SK-N-SH treated with all-trans-retinoic acid at 6 μM for 48 hours (cell line): ENCODE data around the gene MDM4.

Source experiments
- ATAC-seq: fragments of 200-7000 bp; cut with Tn5 transposase; 3 replicates; pipeline ENCODE4 v1.9.1; 2020; ENCODE audit warnings: mild to moderate bottlenecking, moderate library complexity
- ARNTL ChIP-seq: fragments of 450-650 bp; formaldehyde crosslinking; IDR thresholded peaks from 2 replicates; pipeline ENCODE4 v1.5.0; 2020; ENCODE audit warnings: low read depth, mild to moderate bottlenecking, moderate library complexity, borderline replicate concordance
- BACH2 ChIP-seq: fragments of 250-450 bp; sonication (Bioruptor Pico); IDR thresholded peaks from 2 replicates; pipeline ENCODE4 v1.9.0; 2021; ENCODE audit warnings: mild to moderate bottlenecking, borderline replicate concordance
- CSDC2 ChIP-seq: fragments of 250-450 bp; sonication (Bioruptor Pico); IDR thresholded peaks from 2 replicates; pipeline ENCODE4 v1.5.0; 2020; ENCODE audit warnings: mild to moderate bottlenecking, moderate library complexity
- ESRRG ChIP-seq: fragments of 250-450 bp; sonication (Bioruptor Pico); IDR thresholded peaks from 2 replicates; pipeline ENCODE4 v1.6.1; 2021; ENCODE audit warnings: mild to moderate bottlenecking
- GLIS3 ChIP-seq: fragments of 250-450 bp; sonication (Bioruptor Pico); IDR thresholded peaks from 2 replicates; pipeline ENCODE4 v1.5.0; 2020; ENCODE audit warnings: mild to moderate bottlenecking, moderate library complexity
- ISL1 ChIP-seq: fragments of 250-450 bp; sonication (Bioruptor Pico); IDR thresholded peaks from 2 replicates; pipeline ENCODE4 v2.1.2; 2022; ENCODE audit warnings: mild to moderate bottlenecking, moderate library complexity
- OSR1 ChIP-seq: fragments of 250-450 bp; sonication (Bioruptor Pico); IDR thresholded peaks from 2 replicates; pipeline ENCODE4 v1.8.0; 2022; ENCODE audit warnings: moderate library complexity, mild to moderate bottlenecking, inconsistent platforms
- PPARA ChIP-seq: fragments of 250-450 bp; sonication (Bioruptor Pico); IDR thresholded peaks from 2 replicates; pipeline ENCODE4 v1.5.0; 2020; ENCODE audit warnings: mild to moderate bottlenecking, borderline replicate concordance
- RARB ChIP-seq: fragments of 250-450 bp; sonication (Bioruptor Pico); IDR thresholded peaks from 2 replicates; pipeline ENCODE4 v1.8.0; 2021; ENCODE audit warnings: mild to moderate bottlenecking, moderate library complexity
- SNAI2 ChIP-seq: fragments of 250-450 bp; sonication (Bioruptor Pico); IDR thresholded peaks from 2 replicates; pipeline ENCODE4 v1.5.0; 2020; ENCODE audit warnings: mild to moderate bottlenecking, moderate library complexity
- TCF4 ChIP-seq: fragments of 250-450 bp; sonication (Bioruptor Pico); IDR thresholded peaks from 2 replicates; pipeline ENCODE4 v1.8.0; 2021; ENCODE audit warnings: mild to moderate bottlenecking, moderate library complexity, borderline replicate concordance
- TOX ChIP-seq: fragments of 250-450 bp; sonication (Bioruptor Pico); IDR thresholded peaks from 2 replicates; pipeline ENCODE4 v1.8.0; 2021; ENCODE audit warnings: mild to moderate bottlenecking, moderate library complexity, borderline replicate concordance
- ZC3H10 ChIP-seq: fragments of 250-450 bp; sonication (Bioruptor Pico); IDR thresholded peaks from 2 replicates; pipeline ENCODE4 v1.5.1; 2021; ENCODE audit warnings: mild to moderate bottlenecking, moderate library complexity
- ZFP3 ChIP-seq: fragments of 250-450 bp; sonication (Bioruptor Pico); IDR thresholded peaks from 2 replicates; pipeline ENCODE4 v1.5.0; 2020; ENCODE audit warnings: mild to moderate bottlenecking, moderate library complexity
- ZFP30 ChIP-seq: fragments of 450-650 bp; formaldehyde crosslinking; IDR thresholded peaks from 2 replicates; pipeline ENCODE4 v1.5.0; 2022; ENCODE audit warnings: mild to moderate bottlenecking, moderate library complexity
- ZNF565 ChIP-seq: fragments of 450-650 bp; formaldehyde crosslinking; conservative IDR thresholded peaks from 2 replicates; pipeline ENCODE4 v1.5.0; 2020; ENCODE audit warnings: low read depth, mild to moderate bottlenecking, moderate library complexity
- ZNF70 ChIP-seq: fragments of 450-650 bp; formaldehyde crosslinking; IDR thresholded peaks from 2 replicates; pipeline ENCODE4 v1.5.0; 2020; ENCODE audit warnings: mild to moderate bottlenecking, moderate library complexity
- ZNF8 ChIP-seq: fragments of 450-650 bp; formaldehyde crosslinking; IDR thresholded peaks from 2 replicates; pipeline ENCODE4 v1.5.0; 2020; ENCODE audit warnings: mild to moderate bottlenecking, moderate library complexity
- TF ChIP-seq, protein P1 (sequence below): fragments of 250-450 bp; sonication (Bioruptor Pico); IDR thresholded peaks from 2 replicates; pipeline ENCODE4 v1.8.0; 2021; ENCODE audit warnings: low read depth, mild to moderate bottlenecking, moderate library complexity, borderline replicate concordance
- TF ChIP-seq, protein P2 (sequence below): fragments of 250-450 bp; sonication (Bioruptor Pico); IDR thresholded peaks from 2 replicates; pipeline ENCODE4 v1.5.1; 2020; ENCODE audit warnings: low read depth, mild to moderate bottlenecking, moderate library complexity
- TF ChIP-seq, protein P3 (sequence below): fragments of 250-450 bp; sonication (Bioruptor Pico); IDR thresholded peaks from 2 replicates; pipeline ENCODE4 v1.5.0; 2020; ENCODE audit warnings: mild to moderate bottlenecking, moderate library complexity
- TF ChIP-seq, protein P4 (sequence below): fragments of 250-450 bp; sonication (Bioruptor Pico); IDR thresholded peaks from 2 replicates; pipeline ENCODE4 v1.8.0; 2020; ENCODE audit warnings: mild to moderate bottlenecking, moderate library complexity, borderline replicate concordance
- TF ChIP-seq, protein P5 (sequence below): fragments of 250-450 bp; sonication (Bioruptor Pico); IDR thresholded peaks from 2 replicates; pipeline ENCODE4 v1.5.1; 2021; ENCODE audit warnings: mild to moderate bottlenecking, moderate library complexity

Gene MDM4

DNA sequence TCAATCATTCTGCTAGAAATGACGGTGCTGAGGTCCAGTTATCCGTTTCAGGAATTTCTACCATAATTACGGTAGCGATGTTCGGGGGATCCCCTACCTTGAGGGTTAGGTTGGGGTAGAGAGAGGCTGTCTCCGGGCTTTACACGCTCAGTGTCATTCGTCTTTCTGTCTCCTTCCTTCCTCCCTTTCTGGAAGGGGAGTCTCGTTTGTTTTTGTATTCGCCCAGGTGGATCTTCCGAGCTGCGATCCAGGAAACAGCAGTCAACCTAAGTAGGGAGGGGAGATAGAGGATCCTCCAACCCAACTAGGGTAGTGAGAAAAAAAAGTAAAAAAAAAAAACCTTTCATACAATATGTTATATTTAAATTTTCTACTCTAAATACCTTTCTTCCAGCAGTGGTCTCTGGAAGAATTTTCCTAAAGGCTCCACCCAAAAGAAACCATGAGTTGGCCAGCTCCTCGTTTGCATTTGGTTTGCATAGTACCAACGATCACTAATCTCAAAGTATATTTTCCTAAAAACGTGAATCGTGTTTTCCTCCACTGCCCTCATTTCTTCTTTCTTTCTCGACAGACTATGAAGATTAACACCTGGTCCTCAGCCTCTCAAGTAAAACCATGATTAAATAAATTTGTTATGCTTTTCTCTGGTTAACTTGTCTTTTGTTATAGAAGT is 21.0 kb upstream of the MDM4 start:
- peak; percentile 1 for ATAC-seq
- no peak for TF ChIP-seq RARB
- TF ChIP-seq, protein P1, sequence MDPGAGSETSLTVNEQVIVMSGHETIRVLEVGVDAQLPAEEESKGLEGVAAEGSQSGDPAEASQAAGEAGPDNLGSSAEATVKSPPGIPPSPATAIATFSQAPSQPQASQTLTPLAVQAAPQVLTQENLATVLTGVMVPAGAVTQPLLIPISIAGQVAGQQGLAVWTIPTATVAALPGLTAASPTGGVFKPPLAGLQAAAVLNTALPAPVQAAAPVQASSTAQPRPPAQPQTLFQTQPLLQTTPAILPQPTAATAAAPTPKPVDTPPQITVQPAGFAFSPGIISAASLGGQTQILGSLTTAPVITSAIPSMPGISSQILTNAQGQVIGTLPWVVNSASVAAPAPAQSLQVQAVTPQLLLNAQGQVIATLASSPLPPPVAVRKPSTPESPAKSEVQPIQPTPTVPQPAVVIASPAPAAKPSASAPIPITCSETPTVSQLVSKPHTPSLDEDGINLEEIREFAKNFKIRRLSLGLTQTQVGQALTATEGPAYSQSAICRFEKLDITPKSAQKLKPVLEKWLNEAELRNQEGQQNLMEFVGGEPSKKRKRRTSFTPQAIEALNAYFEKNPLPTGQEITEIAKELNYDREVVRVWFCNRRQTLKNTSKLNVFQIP, result no peak
- no peak for TF ChIP-seq PPARA (CRISPR knock-in tag)
- TF ChIP-seq ZNF565 (CRISPR knock-in tag), result no peak
- TF ChIP-seq, protein P2, sequence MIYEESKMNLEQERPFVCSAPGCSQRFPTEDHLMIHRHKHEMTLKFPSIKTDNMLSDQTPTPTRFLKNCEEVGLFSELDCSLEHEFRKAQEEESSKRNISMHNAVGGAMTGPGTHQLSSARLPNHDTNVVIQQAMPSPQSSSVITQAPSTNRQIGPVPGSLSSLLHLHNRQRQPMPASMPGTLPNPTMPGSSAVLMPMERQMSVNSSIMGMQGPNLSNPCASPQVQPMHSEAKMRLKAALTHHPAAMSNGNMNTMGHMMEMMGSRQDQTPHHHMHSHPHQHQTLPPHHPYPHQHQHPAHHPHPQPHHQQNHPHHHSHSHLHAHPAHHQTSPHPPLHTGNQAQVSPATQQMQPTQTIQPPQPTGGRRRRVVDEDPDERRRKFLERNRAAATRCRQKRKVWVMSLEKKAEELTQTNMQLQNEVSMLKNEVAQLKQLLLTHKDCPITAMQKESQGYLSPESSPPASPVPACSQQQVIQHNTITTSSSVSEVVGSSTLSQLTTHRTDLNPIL (CRISPR knock-in tag), result no peak
- TF ChIP-seq, protein P3, sequence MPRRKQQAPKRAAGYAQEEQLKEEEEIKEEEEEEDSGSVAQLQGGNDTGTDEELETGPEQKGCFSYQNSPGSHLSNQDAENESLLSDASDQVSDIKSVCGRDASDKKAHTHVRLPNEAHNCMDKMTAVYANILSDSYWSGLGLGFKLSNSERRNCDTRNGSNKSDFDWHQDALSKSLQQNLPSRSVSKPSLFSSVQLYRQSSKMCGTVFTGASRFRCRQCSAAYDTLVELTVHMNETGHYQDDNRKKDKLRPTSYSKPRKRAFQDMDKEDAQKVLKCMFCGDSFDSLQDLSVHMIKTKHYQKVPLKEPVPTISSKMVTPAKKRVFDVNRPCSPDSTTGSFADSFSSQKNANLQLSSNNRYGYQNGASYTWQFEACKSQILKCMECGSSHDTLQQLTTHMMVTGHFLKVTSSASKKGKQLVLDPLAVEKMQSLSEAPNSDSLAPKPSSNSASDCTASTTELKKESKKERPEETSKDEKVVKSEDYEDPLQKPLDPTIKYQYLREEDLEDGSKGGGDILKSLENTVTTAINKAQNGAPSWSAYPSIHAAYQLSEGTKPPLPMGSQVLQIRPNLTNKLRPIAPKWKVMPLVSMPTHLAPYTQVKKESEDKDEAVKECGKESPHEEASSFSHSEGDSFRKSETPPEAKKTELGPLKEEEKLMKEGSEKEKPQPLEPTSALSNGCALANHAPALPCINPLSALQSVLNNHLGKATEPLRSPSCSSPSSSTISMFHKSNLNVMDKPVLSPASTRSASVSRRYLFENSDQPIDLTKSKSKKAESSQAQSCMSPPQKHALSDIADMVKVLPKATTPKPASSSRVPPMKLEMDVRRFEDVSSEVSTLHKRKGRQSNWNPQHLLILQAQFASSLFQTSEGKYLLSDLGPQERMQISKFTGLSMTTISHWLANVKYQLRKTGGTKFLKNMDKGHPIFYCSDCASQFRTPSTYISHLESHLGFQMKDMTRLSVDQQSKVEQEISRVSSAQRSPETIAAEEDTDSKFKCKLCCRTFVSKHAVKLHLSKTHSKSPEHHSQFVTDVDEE, result no peak
- no peak for TF ChIP-seq ESRRG (CRISPR knock-in tag)
- no peak for TF ChIP-seq BACH2 (CRISPR knock-in tag)
- TF ChIP-seq ZFP30 (CRISPR knock-in tag), result no peak
- no peak for TF ChIP-seq TOX (CRISPR knock-in tag)
- no peak for TF ChIP-seq ISL1 (CRISPR knock-in tag)
- TF ChIP-seq GLIS3 (CRISPR knock-in tag), result no peak
- no peak for TF ChIP-seq ARNTL (CRISPR knock-in tag)
- TF ChIP-seq ZC3H10 (CRISPR knock-in tag), result no peak
- no peak for TF ChIP-seq SNAI2
- no peak for TF ChIP-seq TCF4 (CRISPR knock-in tag)
- TF ChIP-seq, protein P4, sequence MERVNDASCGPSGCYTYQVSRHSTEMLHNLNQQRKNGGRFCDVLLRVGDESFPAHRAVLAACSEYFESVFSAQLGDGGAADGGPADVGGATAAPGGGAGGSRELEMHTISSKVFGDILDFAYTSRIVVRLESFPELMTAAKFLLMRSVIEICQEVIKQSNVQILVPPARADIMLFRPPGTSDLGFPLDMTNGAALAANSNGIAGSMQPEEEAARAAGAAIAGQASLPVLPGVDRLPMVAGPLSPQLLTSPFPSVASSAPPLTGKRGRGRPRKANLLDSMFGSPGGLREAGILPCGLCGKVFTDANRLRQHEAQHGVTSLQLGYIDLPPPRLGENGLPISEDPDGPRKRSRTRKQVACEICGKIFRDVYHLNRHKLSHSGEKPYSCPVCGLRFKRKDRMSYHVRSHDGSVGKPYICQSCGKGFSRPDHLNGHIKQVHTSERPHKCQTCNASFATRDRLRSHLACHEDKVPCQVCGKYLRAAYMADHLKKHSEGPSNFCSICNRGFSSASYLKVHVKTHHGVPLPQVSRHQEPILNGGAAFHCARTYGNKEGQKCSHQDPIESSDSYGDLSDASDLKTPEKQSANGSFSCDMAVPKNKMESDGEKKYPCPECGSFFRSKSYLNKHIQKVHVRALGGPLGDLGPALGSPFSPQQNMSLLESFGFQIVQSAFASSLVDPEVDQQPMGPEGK, result no peak
- TF ChIP-seq ZNF8 (CRISPR knock-in tag), result no peak
- TF ChIP-seq OSR1 (CRISPR knock-in tag), result no peak
- no peak for TF ChIP-seq CSDC2 (CRISPR knock-in tag)

DNA sequence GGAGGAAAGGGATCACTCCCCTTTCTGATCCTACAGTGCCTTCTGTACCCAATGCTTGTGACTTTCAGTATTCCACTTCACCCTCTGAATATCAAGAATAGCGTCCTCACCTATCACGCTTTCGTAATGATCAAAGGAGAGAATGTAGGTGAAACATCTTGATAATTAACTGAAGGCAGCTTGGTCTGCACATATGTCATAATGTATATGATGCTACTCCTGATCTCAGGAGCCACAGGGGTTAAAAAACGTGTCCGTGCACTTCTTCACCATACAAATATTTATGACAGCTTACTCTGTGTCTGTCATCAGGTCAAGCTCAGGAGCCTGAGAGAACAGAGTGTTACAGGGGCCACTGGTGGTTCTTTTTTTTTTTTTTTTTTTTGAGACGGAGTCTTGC is 20.4 kb upstream of the MDM4 start:
- TF ChIP-seq PPARA (CRISPR knock-in tag), result no peak
- TF ChIP-seq ZNF565 (CRISPR knock-in tag), result no peak
- no peak for TF ChIP-seq TOX (CRISPR knock-in tag)
- TF ChIP-seq GLIS3 (CRISPR knock-in tag), result no peak
- no peak for TF ChIP-seq BACH2 (CRISPR knock-in tag)
- TF ChIP-seq ESRRG (CRISPR knock-in tag), result no peak
- no peak for TF ChIP-seq OSR1 (CRISPR knock-in tag)
- no peak for TF ChIP-seq ZFP3
- no peak for TF ChIP-seq ZNF70 (CRISPR knock-in tag)
- no peak for TF ChIP-seq ISL1 (CRISPR knock-in tag)
- TF ChIP-seq, protein P1, result no peak
- TF ChIP-seq, protein P5, sequence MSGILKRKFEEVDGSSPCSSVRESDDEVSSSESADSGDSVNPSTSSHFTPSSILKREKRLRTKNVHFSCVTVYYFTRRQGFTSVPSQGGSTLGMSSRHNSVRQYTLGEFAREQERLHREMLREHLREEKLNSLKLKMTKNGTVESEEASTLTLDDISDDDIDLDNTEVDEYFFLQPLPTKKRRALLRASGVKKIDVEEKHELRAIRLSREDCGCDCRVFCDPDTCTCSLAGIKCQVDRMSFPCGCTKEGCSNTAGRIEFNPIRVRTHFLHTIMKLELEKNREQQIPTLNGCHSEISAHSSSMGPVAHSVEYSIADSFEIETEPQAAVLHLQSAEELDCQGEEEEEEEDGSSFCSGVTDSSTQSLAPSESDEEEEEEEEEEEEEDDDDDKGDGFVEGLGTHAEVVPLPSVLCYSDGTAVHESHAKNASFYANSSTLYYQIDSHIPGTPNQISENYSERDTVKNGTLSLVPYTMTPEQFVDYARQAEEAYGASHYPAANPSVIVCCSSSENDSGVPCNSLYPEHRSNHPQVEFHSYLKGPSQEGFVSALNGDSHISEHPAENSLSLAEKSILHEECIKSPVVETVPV (CRISPR knock-in tag), result no peak
- TF ChIP-seq ZNF8 (CRISPR knock-in tag), result no peak
- TF ChIP-seq, protein P3, result no peak
- no peak for TF ChIP-seq RARB
- TF ChIP-seq, protein P2 (CRISPR knock-in tag), result no peak
- no peak for TF ChIP-seq ZFP30 (CRISPR knock-in tag)
- TF ChIP-seq ZC3H10 (CRISPR knock-in tag), result no peak
- no peak for TF ChIP-seq CSDC2 (CRISPR knock-in tag)
- TF ChIP-seq SNAI2, result no peak
- ATAC-seq, result no peak
